ENCODE data around the gene LIN9. TPM values are rescaled to one million over a fixed set of nuclear protein-coding genes. Genes with fewer than 3 reads are reported as not detected.
"Not testable (repeated sequence)": the region's sequence is repeated elsewhere in the genome, so short reads cannot be mapped to it uniquely, and the experiment has no call there.

The LIN9 gene
- total RNA-seq: 10 to 100 TPM; 10.8 to 14.3 TPM

DNA sequence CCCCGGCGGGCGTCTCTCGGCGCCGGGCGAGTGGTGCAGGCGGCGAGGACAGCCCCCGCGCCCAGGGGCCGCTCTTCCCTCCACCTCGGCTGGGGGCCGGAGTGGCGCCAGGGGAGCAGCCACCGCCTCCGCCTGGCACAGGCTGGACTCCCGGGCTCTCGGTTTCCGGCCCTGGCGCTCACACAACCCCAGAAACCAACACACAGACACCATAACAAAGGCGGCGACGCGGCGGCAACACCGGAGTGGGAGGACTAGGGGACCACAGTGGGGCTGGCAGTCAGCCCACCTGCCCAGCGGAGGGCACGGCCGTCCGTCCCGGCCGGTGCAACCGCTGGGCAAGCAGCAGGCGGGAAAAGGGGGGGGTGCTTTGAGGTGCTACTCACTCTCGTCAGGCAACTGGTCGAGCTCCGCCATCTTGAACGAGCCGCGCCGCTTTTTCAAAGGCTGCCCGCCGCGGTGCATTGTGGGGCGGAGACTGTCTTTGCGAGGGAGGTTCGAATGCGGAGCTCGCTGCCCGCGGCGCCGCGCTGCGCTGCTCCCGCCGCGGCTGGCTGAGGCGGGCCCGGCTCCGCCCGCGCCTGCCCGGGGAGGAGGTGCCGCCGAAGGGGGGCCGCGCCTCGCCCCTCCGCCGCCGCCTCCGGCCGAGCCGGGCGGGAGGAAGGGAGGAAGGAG, at the start of gene LIN9:
Gene LIN9, minus strand, starts transcription at position 442 of the 675 bp plus-strand sequence. Its CDS starts 25 bp downstream, at position 417.
- H3K27ac Mint-ChIP-seq: peak within 1 kb of the TSS; percentile 88
- H3K36me3 Mint-ChIP-seq: peaks cover 2% of the 10 kb centered on the region
- CTCF ChIA-PET: interaction anchor here (0.6 to 4.9 kb wide), 12 partner anchors 9 to 430 kb away, joined by 3 to 37 read pairs (median 7); partner anchors contain the start of gene PARP1
- H3K4me3 Mint-ChIP-seq: peak within 1 kb of the TSS; percentile 88
- peaks cover 27% of the 10 kb centered on the region for H3K4me1 Mint-ChIP-seq
- H3K9me3 Mint-ChIP-seq (ENCODE audit: low read depth): no peaks in the 10 kb centered on the region
- ATAC-seq (peak; percentile 87), DNase-seq (peak; percentile 96)
- H3K27me3 Mint-ChIP-seq: peaks cover 21% of the 10 kb centered on the region

DNA sequence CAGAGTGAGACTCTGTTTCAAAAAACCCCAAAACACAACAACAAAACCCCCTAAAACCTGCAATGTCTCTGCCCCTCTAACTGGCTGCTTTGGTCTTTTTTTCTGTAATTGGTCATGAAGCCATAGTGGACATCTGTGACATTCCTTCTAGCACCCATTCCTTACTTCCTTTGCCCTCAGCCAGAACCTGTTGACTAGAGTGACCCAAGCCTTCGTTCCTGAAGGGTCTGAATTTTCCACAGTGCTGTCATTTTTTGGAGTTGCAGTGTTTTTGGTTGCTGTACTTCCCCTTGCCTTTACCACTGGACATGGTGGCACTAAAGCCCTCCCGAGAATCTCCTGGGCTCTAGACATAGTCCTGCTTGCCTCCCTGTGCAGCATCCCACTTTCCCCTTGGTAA, 48.5 kb upstream of the LIN9 start:
- Mint-ChIP-seq H3K9me3 (ENCODE audit: low read depth) (no peaks in the 10 kb centered on the region), H3K4me1 (no peaks in the 10 kb centered on the region), H3K27ac (no peak overlapping the region), H3K4me3 (no peak overlapping the region), H3K27me3 (no peaks in the 10 kb centered on the region), H3K36me3 (peaks cover 26% of the 10 kb centered on the region)
- ATAC-seq (no peak), DNase-seq (no peak)
- CTCF ChIA-PET: no interaction called here

DNA sequence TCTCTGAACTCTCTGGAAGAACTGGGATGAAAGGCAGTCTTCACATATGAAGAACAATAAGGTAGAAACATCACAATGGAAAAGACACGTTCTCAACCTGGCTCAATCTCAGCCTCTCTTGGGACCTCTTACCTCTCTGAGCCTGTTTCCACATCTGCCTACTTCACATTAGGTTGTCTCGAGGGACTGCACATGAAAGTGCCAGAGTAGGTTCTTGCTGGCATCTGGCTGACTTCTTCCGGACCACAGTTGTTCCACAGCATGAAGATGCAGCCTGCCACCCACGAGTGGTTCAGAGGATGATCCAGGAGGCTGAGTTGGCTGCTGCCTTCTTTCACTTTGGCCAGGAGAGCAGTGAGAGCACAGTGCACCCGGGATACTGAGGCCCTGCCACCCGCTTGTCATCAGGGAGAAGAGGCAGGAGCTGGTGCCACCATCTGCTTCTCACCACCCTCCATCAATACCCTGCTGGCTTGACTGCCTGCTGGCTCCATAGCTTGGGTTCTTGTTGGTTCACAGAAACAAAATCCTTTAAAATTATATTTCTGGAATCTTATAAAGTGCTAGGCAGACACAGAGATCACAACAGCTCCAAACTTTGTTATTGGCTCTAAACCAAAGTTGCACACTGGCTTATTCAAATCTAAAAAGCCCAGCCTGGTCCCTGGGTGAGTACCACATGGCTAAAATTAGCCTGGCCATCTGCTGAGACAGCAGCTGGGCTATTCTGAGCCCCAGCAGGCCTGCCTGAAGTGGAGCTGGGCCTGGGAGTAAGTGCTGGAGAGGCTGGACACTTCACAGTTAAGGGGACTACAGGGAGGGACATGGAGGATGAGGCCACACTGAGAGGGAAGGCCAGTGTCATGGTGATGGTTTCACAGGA, 46.9 kb upstream of the LIN9 start:
- Mint-ChIP-seq H3K27me3 (no peaks in the 10 kb centered on the region), H3K9me3 (ENCODE audit: low read depth) (no peaks in the 10 kb centered on the region), H3K4me3 (no peak overlapping the region), H3K27ac (no peak overlapping the region), H3K36me3 (peaks cover 15% of the 10 kb centered on the region), H3K4me1 (no peaks in the 10 kb centered on the region)
- CTCF ChIA-PET: no interaction called here
- DNase-seq: no peak
- ATAC-seq: no peak

- no peak overlapping the region for H3K4me3 Mint-ChIP-seq
- H3K27ac Mint-ChIP-seq: no peak overlapping the region
- no peaks in the 10 kb centered on the region for H3K4me1 Mint-ChIP-seq
- CTCF ChIA-PET: no interaction called here
- no peak for ATAC-seq
- no peak for DNase-seq
- H3K36me3 Mint-ChIP-seq: peaks cover 9% of the 10 kb centered on the region
- no peaks in the 10 kb centered on the region for H3K27me3 Mint-ChIP-seq
- H3K9me3 Mint-ChIP-seq (ENCODE audit: low read depth): no peaks in the 10 kb centered on the region
Observed at GRCh38 chr1:226355016-226355415, 46.1 kb upstream of the LIN9 start.

GRCh38 chr1:226353698-226354525, 44.9 kb upstream of the LIN9 start:
- CTCF ChIA-PET: interaction anchor here (0.9 to 1.7 kb wide), 2 partner anchors 22 to 229 kb away, joined by 3 to 5 read pairs; no protein-coding TSS in a partner anchor
- DNase-seq (no peak), ATAC-seq (no peak)
- peaks cover under 1% of the 10 kb centered on the region for H3K36me3 Mint-ChIP-seq
- H3K4me3 Mint-ChIP-seq: no peak overlapping the region
- no peaks in the 10 kb centered on the region for H3K4me1 Mint-ChIP-seq
- H3K27ac Mint-ChIP-seq: no peak overlapping the region
- H3K9me3 Mint-ChIP-seq (ENCODE audit: low read depth): no peaks in the 10 kb centered on the region
- H3K27me3 Mint-ChIP-seq: no peaks in the 10 kb centered on the region

- H3K9me3 Mint-ChIP-seq (ENCODE audit: low read depth): no peaks in the 10 kb centered on the region
- H3K36me3 Mint-ChIP-seq: no peaks in the 10 kb centered on the region
- H3K27ac Mint-ChIP-seq: no peak overlapping the region
- DNase-seq (no peak), ATAC-seq (no peak)
- no peaks in the 10 kb centered on the region for H3K4me1 Mint-ChIP-seq
- no peak overlapping the region for H3K4me3 Mint-ChIP-seq
- CTCF ChIA-PET: no interaction called here
- H3K27me3 Mint-ChIP-seq: no peaks in the 10 kb centered on the region
Observed at GRCh38 chr1:226351709-226352108, 42.7 kb upstream of the LIN9 start.

- H3K27me3 Mint-ChIP-seq: no peaks in the 10 kb centered on the region
- CTCF ChIA-PET: no interaction called here
- no peaks in the 10 kb centered on the region for H3K36me3 Mint-ChIP-seq
- no peak overlapping the region for H3K27ac Mint-ChIP-seq
- H3K4me3 Mint-ChIP-seq: no peak overlapping the region
- DNase-seq (no peak), ATAC-seq (no peak)
- no peaks in the 10 kb centered on the region for H3K9me3 Mint-ChIP-seq (ENCODE audit: low read depth)
- H3K4me1 Mint-ChIP-seq: no peaks in the 10 kb centered on the region
Observed at GRCh38 chr1:226350519-226350865, 41.5 kb upstream of the LIN9 start.

DNA sequence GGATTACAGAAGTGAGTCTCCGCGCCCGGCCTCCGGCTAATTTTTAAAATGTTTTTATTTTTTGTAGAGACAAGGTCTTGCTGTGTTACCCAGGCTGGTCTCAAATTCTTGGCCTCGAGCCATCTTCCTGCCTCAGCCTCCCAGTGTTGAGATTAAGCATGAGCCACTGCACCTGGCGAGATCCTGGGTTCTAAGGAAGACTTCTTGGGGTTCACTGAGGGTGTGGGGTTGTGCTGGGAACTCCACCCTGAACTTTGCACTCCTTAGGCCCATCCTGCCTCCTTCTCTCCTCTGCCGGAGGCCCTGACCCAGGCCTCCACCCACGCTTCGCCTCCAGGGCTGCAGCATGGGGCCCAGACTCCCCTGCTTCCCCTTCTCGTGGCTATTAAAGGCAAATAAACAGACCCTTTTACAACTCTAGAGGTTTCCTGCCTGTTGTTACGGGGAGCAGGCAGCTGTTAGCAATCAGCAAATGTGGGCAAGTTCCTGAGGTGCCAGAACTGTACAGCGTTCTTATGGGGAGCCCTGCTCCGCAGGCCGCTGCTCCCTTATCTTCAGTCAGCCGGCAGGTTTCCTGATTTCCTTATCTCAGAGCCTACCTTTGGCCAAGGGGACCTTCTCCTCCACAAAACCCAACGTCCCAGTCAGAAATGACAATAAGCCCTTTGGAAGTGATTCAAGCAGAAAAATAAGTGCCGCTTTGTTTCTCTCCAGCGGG, 41.0 kb upstream of the LIN9 start:
- CTCF ChIA-PET: no interaction called here
- no peak overlapping the region for H3K27ac Mint-ChIP-seq
- ATAC-seq (no peak), DNase-seq (no peak)
- no peaks in the 10 kb centered on the region for H3K27me3 Mint-ChIP-seq
- no peaks in the 10 kb centered on the region for H3K36me3 Mint-ChIP-seq
- H3K4me3 Mint-ChIP-seq: no peak overlapping the region
- no peaks in the 10 kb centered on the region for H3K4me1 Mint-ChIP-seq
- H3K9me3 Mint-ChIP-seq (ENCODE audit: low read depth): no peaks in the 10 kb centered on the region

DNA sequence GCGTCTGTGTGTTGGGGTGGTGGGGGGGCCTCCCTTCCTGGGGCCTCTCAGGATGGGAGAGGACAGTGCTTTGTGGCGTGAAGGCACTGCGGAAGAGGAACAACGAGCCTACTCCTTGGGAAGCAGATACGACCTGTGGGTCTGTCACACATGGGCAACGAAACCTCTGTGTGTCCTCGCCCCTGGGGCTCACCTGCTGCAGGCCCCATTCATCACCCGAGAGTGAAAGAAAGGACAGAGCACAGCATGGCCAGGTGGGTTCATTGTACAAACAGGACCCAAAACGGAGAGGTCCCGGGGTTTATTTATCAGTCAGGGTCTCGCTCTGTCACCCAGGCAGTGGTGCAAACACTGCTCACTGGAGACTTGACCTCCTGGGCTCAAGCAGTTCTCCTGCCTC, 40.1 kb upstream of the LIN9 start:
- ATAC-seq (no peak), DNase-seq (no peak)
- H3K4me1 Mint-ChIP-seq: no peaks in the 10 kb centered on the region
- no peak overlapping the region for H3K4me3 Mint-ChIP-seq
- CTCF ChIA-PET: no interaction called here
- no peaks in the 10 kb centered on the region for H3K27me3 Mint-ChIP-seq
- no peaks in the 10 kb centered on the region for H3K36me3 Mint-ChIP-seq
- no peaks in the 10 kb centered on the region for H3K9me3 Mint-ChIP-seq (ENCODE audit: low read depth)
- no peak overlapping the region for H3K27ac Mint-ChIP-seq

DNA sequence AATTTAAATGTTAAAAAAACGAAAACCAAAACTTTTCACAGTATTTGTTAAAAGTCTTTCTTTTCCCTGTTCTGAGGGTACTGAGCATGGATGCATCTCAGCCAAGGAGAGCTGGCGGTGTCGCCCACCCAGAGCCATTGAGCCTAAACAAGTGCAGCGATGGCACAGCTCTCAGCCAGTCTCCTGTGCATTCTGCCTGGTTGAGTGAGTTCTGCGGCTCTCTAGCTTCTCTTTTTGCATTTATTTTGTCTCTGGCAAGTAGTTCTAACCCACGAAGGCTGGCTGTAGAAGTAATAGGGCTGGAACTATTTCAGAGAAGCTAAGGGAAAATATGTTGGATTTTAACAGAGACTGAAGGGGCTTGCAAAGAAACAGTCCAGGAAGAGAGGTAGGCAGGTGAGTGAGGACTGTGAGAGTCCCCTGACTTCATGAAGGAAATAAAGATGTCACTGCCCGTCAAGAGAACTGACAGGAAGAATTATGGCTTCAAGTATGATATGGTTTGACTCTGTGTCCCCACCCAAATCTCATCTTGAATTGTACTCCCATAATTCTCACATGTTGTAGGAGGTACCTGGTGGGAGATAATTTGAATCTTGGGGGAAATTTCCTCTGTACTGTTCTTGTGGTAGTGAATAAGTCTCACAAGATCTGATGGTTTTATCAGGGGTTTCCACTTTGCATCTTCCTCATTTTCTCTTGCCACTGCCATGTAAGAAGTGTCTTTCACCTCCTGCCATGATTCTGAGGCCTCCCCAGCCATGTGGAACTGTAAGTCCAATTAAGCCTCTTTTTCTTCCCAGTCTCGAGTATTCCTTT, 35.7 kb upstream of the LIN9 start:
- DNase-seq: no peak
- H3K4me3 Mint-ChIP-seq: no peak overlapping the region
- H3K9me3 Mint-ChIP-seq (ENCODE audit: low read depth): no peaks in the 10 kb centered on the region
- H3K27me3 Mint-ChIP-seq: peaks cover 6% of the 10 kb centered on the region
- ATAC-seq: no peak
- H3K27ac Mint-ChIP-seq: no peak overlapping the region
- H3K4me1 Mint-ChIP-seq: no peaks in the 10 kb centered on the region
- H3K36me3 Mint-ChIP-seq: peaks cover 1% of the 10 kb centered on the region
- CTCF ChIA-PET: interaction anchor here (1.9 kb wide), 1 partner anchor 11 kb away, joined by 7 read pairs; no protein-coding TSS in a partner anchor

GRCh38 chr1:226342656-226343055, 33.7 kb upstream of the LIN9 start:
- Mint-ChIP-seq H3K27me3 (peaks cover 6% of the 10 kb centered on the region), H3K36me3 (peaks cover 1% of the 10 kb centered on the region), H3K4me3 (no peak overlapping the region), H3K4me1 (no peaks in the 10 kb centered on the region), H3K9me3 (ENCODE audit: low read depth) (no peaks in the 10 kb centered on the region), H3K27ac (no peak overlapping the region)
- CTCF ChIA-PET: no interaction called here
- ATAC-seq: no peak
- no peak for DNase-seq

DNA sequence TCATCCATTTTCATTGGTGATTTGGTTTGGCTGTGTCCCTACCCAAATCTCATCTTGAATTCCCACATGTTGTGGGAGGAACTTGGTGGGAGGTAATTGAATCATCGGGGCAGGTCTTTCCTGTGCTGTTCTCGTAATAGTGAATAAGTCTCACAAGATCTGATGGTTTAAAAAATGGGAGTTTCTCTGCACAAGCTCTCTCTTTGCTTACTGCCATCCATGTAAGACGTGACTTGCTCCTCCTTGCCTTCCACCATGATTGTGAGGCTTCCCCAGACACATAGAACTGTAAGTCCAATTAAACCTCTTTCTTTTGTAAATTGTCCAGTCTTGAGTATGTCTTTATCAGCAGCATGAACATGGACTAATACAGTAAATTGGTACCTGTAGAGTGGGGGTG, 31.1 kb upstream of the LIN9 start:
- H3K9me3 Mint-ChIP-seq (ENCODE audit: low read depth); H3K4me1 Mint-ChIP-seq; H3K4me3 Mint-ChIP-seq; H3K27ac Mint-ChIP-seq; ATAC-seq; DNase-seq; H3K36me3 Mint-ChIP-seq; CTCF ChIA-PET; H3K27me3 Mint-ChIP-seq: not testable (repeated sequence)
